ENCODE measurements around the gene NMNAT2. TPM values are rescaled to one million over a fixed set of nuclear protein-coding genes. Genes with fewer than 3 reads are reported as not detected.
"Not testable (repeated sequence)": the region's sequence is repeated elsewhere in the genome, so short reads cannot be mapped to it uniquely, and the experiment has no call there.

The NMNAT2 gene
- polyA plus RNA-seq, 1 experiment = 0.19 TPM

GRCh38 chr1:183438060-183438459 is 19.9 kb upstream of the NMNAT2 start:
- H3K9me3 ChIP-seq (ENCODE audit: control insufficient read depth, insufficient read depth, low read length) = no peaks in the 10 kb centered on the region
- CTCF ChIA-PET = no interaction called here
- H3K27ac ChIP-seq (ENCODE audit: low read depth, low read length) = no peak overlapping the region
- no peak overlapping the region for H3K4me3 ChIP-seq (ENCODE audit: low read depth, low read length)
- no peak for TF ChIP-seq CTCF (IDR thresholded peaks at IDR 0.05; ENCODE audit: low read depth, low read length)
- DNase-seq (ENCODE audit: low read depth, low spot score) = no peak
- H3K27me3 ChIP-seq (ENCODE audit: control insufficient read depth, insufficient read depth, low read length) = peaks cover 22% of the 10 kb centered on the region
- POLR2A ChIA-PET = no interaction called here

GRCh38 chr1:183435497-183435896 is 17.3 kb upstream of the NMNAT2 start:
- Histone ChIP-seq H3K9me3 (ENCODE audit: control insufficient read depth, insufficient read depth, low read length) (no peaks in the 10 kb centered on the region), H3K27ac (ENCODE audit: low read depth, low read length) (no peak overlapping the region), H3K4me3 (ENCODE audit: low read depth, low read length) (no peak overlapping the region), H3K27me3 (ENCODE audit: control insufficient read depth, insufficient read depth, low read length) (peaks cover 17% of the 10 kb centered on the region)
- ChIA-PET POLR2A (no interaction called here), CTCF (no interaction called here)
- no peak for DNase-seq (ENCODE audit: low read depth, low spot score)
- no peak for TF ChIP-seq CTCF (IDR thresholded peaks at IDR 0.05; ENCODE audit: low read depth, low read length)

GRCh38 chr1:183433703-183434102 is 15.5 kb upstream of the NMNAT2 start:
- DNase-seq (ENCODE audit: low read depth, low spot score) = no peak
- TF ChIP-seq CTCF (IDR thresholded peaks at IDR 0.05; ENCODE audit: low read depth, low read length) = no peak
- CTCF ChIA-PET = no interaction called here

DNA sequence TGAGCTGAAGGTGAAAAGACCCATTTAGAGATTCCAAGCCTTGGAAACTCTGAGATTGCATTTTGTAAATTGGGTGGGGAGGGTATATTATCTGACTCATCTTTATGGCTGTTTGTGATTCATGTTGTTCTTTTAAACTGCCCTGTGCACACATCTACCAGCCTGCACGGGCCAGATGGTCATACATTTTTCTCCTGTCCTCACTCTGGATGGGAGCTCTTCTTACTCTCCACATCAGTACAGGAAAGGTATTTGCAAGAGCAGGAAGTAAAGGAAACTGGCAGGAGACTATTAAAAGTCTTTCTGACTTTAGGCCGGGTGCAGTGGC is 14.3 kb upstream of the NMNAT2 start:
- TF ChIP-seq CTCF (IDR thresholded peaks at IDR 0.05; ENCODE audit: low read depth, low read length) = no peak
- no peak overlapping the region for H3K27ac ChIP-seq (ENCODE audit: low read depth, low read length)
- H3K9me3 ChIP-seq (ENCODE audit: control insufficient read depth, insufficient read depth, low read length) = no peaks in the 10 kb centered on the region
- no peak overlapping the region for H3K4me3 ChIP-seq (ENCODE audit: low read depth, low read length)
- no peak for DNase-seq (ENCODE audit: low read depth, low spot score)
- peaks cover 13% of the 10 kb centered on the region for H3K27me3 ChIP-seq (ENCODE audit: control insufficient read depth, insufficient read depth, low read length)
- CTCF ChIA-PET = no interaction called here
- POLR2A ChIA-PET = no interaction called here

More at GRCh38 chr1:183433703-183434102, 15.5 kb upstream of the NMNAT2 start:
- H3K4me3 ChIP-seq (ENCODE audit: low read depth, low read length) = no peak overlapping the region
- POLR2A ChIA-PET = no interaction called here
- H3K27me3 ChIP-seq (ENCODE audit: control insufficient read depth, insufficient read depth, low read length) = peaks cover 17% of the 10 kb centered on the region
- no peaks in the 10 kb centered on the region for H3K9me3 ChIP-seq (ENCODE audit: control insufficient read depth, insufficient read depth, low read length)
- H3K27ac ChIP-seq (ENCODE audit: low read depth, low read length) = no peak overlapping the region

- CTCF ChIA-PET = no interaction called here
- H3K27me3 ChIP-seq (ENCODE audit: control insufficient read depth, insufficient read depth, low read length) = peaks cover 13% of the 10 kb centered on the region
Observed at GRCh38 chr1:183431840-183432547, 13.8 kb upstream of the NMNAT2 start.

GRCh38 chr1:183427591-183427990 is 9.4 kb upstream of the NMNAT2 start:
- H3K9me3 ChIP-seq (ENCODE audit: control insufficient read depth, insufficient read depth, low read length); POLR2A ChIA-PET; CTCF ChIA-PET; H3K27ac ChIP-seq (ENCODE audit: low read depth, low read length); DNase-seq (ENCODE audit: low read depth, low spot score); H3K27me3 ChIP-seq (ENCODE audit: control insufficient read depth, insufficient read depth, low read length); H3K4me3 ChIP-seq (ENCODE audit: low read depth, low read length): not testable (repeated sequence)

More at GRCh38 chr1:183431840-183432547, 13.8 kb upstream of the NMNAT2 start:
- no peak for DNase-seq (ENCODE audit: low read depth, low spot score)
- no peak overlapping the region for H3K27ac ChIP-seq (ENCODE audit: low read depth, low read length)
- H3K9me3 ChIP-seq (ENCODE audit: control insufficient read depth, insufficient read depth, low read length) = no peaks in the 10 kb centered on the region
- TF ChIP-seq CTCF (IDR thresholded peaks at IDR 0.05; ENCODE audit: low read depth, low read length) = no peak
- POLR2A ChIA-PET = no interaction called here
- H3K4me3 ChIP-seq (ENCODE audit: low read depth, low read length) = no peak overlapping the region

Measured in AG04450 (cell line).